ENCODE measurements around the gene ADAM12. TPM values are rescaled to one million over a fixed set of nuclear protein-coding genes. Genes with fewer than 3 reads are reported as not detected.

Gene ADAM12
- total RNA-seq, 2 experiments from 2014 or later: 1.2 to 1.5 TPM

GRCh38 chr10:126342680-126343079, 45.6 kb downstream of the ADAM12 start:
- no peaks in the 10 kb centered on the region for H3K36me3 Mint-ChIP-seq (ENCODE audit: low read depth)
- no peaks in the 10 kb centered on the region for H3K36me3 ChIP-seq (ENCODE audit: insufficient read depth, low read length)
- H3K4me3 ChIP-seq (ENCODE audit: low read length): no peak overlapping the region
- intact Hi-C loops (cut with DNase I, micrococcal nuclease): no loop called here
- no peaks in the 10 kb centered on the region for H3K27me3 Mint-ChIP-seq
- no peak overlapping the region for H3K27ac ChIP-seq (ENCODE audit: low read depth in 1 of 2, low read length in 2 of 2)
- DNase-seq (no peak), ATAC-seq (ENCODE audit: poor library complexity) (no peak)
- TF ChIP-seq, protein P1, sequence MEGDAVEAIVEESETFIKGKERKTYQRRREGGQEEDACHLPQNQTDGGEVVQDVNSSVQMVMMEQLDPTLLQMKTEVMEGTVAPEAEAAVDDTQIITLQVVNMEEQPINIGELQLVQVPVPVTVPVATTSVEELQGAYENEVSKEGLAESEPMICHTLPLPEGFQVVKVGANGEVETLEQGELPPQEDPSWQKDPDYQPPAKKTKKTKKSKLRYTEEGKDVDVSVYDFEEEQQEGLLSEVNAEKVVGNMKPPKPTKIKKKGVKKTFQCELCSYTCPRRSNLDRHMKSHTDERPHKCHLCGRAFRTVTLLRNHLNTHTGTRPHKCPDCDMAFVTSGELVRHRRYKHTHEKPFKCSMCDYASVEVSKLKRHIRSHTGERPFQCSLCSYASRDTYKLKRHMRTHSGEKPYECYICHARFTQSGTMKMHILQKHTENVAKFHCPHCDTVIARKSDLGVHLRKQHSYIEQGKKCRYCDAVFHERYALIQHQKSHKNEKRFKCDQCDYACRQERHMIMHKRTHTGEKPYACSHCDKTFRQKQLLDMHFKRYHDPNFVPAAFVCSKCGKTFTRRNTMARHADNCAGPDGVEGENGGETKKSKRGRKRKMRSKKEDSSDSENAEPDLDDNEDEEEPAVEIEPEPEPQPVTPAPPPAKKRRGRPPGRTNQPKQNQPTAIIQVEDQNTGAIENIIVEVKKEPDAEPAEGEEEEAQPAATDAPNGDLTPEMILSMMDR (IDR thresholded peaks at IDR 0.05): no peak
- POLR2A ChIA-PET: no interaction called here
- no peaks in the 10 kb centered on the region for H3K4me1 ChIP-seq (ENCODE audit: insufficient read depth, low read length)
- H3K4me1 Mint-ChIP-seq (ENCODE audit: low read depth): no peaks in the 10 kb centered on the region
- H3K9me3 ChIP-seq (ENCODE audit: control insufficient read depth in 1 of 2, insufficient read depth in 1 of 2, low read length in 2 of 2): no peaks in the 10 kb centered on the region
- no peak overlapping the region for H3K4me3 Mint-ChIP-seq
- no peaks in the 10 kb centered on the region for H3K9me3 Mint-ChIP-seq
- no peaks in the 10 kb centered on the region for H3K27me3 ChIP-seq (ENCODE audit: control insufficient read depth in 1 of 2, insufficient read depth in 2 of 2, low read length in 2 of 2)
- CTCF ChIA-PET: no interaction called here
- H3K27ac Mint-ChIP-seq: no peak overlapping the region

- H3K36me3 Mint-ChIP-seq (ENCODE audit: low read depth): no peaks in the 10 kb centered on the region
Measured at GRCh38 chr10:126341491-126341890, 46.8 kb downstream of the ADAM12 start.

DNA sequence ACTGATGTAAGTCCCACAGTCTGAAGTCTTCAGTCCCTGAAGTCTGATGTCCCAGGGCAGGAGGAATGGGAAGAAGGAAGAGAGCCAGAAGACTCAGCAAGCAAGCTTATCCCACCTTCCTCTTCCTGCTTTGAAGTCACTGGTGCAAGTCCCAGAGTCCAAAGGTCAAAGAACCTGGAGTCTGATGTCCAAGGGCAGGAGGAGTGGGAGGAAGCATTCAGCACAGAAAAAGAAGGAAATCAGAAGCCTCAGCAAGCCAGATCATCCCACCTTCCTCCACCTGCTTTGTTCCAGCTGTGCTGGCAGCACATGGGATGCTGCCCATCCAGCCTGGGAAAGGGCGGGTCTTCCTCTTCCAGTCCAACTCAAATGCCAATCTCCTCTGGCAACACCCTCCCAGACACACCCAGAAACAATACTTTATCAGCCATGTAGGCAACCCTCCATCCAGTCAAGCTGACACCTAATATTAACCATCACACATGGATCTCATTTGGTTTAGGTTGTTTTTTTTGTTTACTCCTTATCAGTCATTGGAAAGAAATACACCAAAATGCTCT, 50.9 kb downstream of the ADAM12 start:
- no peaks in the 10 kb centered on the region for H3K4me1 ChIP-seq (ENCODE audit: insufficient read depth, low read length)
- Mint-ChIP-seq H3K27me3 (no peaks in the 10 kb centered on the region), H3K27ac (no peak overlapping the region), H3K4me3 (no peak overlapping the region), H3K36me3 (ENCODE audit: low read depth) (no peaks in the 10 kb centered on the region), H3K4me1 (ENCODE audit: low read depth) (no peaks in the 10 kb centered on the region), H3K9me3 (no peaks in the 10 kb centered on the region)
- ATAC-seq (ENCODE audit: poor library complexity): no peak
- H3K9me3 ChIP-seq (ENCODE audit: control insufficient read depth in 1 of 2, insufficient read depth in 1 of 2, low read length in 2 of 2): peaks cover 0 to 3% of the 10 kb centered on the region in 2 experiments
- no peak overlapping the region for H3K4me3 ChIP-seq (ENCODE audit: low read length)
- no peak for DNase-seq
- no peaks in the 10 kb centered on the region for H3K36me3 ChIP-seq (ENCODE audit: insufficient read depth, low read length)
- intact Hi-C loops (cut with DNase I, micrococcal nuclease): no loop called here
- no peaks in the 10 kb centered on the region for H3K27me3 ChIP-seq (ENCODE audit: control insufficient read depth in 1 of 2, insufficient read depth in 2 of 2, low read length in 2 of 2)
- no peak overlapping the region for H3K27ac ChIP-seq (ENCODE audit: low read depth in 1 of 2, low read length in 2 of 2)
- ChIA-PET CTCF (no interaction called here), POLR2A (no interaction called here)
- TF ChIP-seq, protein P1 (IDR thresholded peaks at IDR 0.05): no peak

More at GRCh38 chr10:126341491-126341890, 46.8 kb downstream of the ADAM12 start:
- no peaks in the 10 kb centered on the region for H3K36me3 ChIP-seq (ENCODE audit: insufficient read depth, low read length)
- no peak for DNase-seq
- Mint-ChIP-seq H3K9me3 (no peaks in the 10 kb centered on the region), H3K4me3 (no peak overlapping the region), H3K27ac (no peak overlapping the region), H3K27me3 (no peaks in the 10 kb centered on the region), H3K4me1 (ENCODE audit: low read depth) (no peaks in the 10 kb centered on the region)
- TF ChIP-seq, protein P1 (IDR thresholded peaks at IDR 0.05): no peak
- H3K4me3 ChIP-seq (ENCODE audit: low read length): no peak overlapping the region
- no peak for ATAC-seq (ENCODE audit: poor library complexity)
- no peak overlapping the region for H3K27ac ChIP-seq (ENCODE audit: low read depth in 1 of 2, low read length in 2 of 2)
- CTCF ChIA-PET: no interaction called here
- no peaks in the 10 kb centered on the region for H3K4me1 ChIP-seq (ENCODE audit: insufficient read depth, low read length)
- H3K9me3 ChIP-seq (ENCODE audit: control insufficient read depth in 1 of 2, insufficient read depth in 1 of 2, low read length in 2 of 2): no peaks in the 10 kb centered on the region
- POLR2A ChIA-PET: no interaction called here
- H3K27me3 ChIP-seq (ENCODE audit: control insufficient read depth in 1 of 2, insufficient read depth in 2 of 2, low read length in 2 of 2): no peaks in the 10 kb centered on the region
- intact Hi-C loops (cut with DNase I, micrococcal nuclease): no loop called here

Measured in CD4-positive, alpha-beta T cell (primary cell).